Measurements from ENCODE around the gene NSUN3.

Gene NSUN3

DNA sequence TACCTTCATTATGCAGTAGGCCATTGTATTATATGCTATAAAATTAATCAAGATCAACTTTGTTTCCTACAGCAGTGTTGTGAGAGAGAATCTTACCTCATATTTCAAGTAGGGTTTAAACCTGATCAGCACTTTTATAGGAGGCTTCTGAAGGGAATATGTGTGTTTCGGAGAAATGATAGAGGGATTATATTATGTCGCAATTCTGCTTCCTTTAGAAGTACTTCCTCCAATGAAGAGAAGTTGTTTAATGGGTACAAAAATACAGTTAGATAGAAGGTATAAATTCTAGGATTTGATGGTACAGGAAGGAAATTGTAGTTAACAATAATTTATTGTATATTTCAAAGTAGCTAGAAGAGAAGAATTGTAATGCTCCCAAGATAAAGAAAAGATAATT, 54.9 kb downstream of the NSUN3 start:
- in situ Hi-C loops (cut with MboI; ENCODE audit: low sequenced_read_pairs), result no loop called here

DNA sequence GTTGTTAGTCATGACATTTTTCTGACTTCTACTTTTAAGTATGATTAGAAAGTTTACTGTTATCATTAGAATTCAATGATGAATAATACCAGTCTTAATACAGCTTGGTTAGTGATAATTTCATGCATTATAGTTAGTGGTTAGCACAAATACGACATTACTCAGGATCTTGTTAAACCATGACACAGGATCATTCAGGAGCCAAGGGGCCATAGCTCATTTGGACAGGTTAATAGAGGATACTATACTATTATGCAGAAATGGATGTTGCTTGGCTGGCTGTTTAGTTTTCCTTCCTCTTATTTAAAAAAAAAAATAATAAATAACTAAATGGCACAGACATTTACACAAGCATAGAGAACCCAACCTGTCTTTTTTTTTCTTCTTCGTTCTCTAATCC, 55.5 kb downstream of the NSUN3 start:
- in situ Hi-C loops (cut with MboI; ENCODE audit: low sequenced_read_pairs), result no loop called here

DNA sequence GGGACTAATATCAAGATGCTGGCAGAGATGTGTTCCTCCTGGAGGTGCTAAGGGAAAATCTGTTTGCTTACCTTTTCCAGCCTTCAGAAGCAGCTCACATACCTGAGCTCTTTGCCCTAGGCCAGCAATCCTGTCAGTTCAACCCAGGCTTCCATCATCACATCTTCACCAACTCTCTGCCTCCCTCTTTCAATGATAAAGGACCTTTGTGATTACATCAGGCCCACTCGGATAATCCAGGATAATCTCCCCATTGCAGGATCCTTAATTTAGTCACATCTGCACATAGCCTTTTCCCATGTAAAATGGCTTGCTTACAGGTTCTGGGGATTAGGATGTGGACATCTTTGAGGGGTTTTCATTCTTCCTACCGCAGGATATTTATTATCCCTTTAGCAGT, 58.3 kb downstream of the NSUN3 start:
- in situ Hi-C loops (cut with MboI; ENCODE audit: low sequenced_read_pairs), result no loop called here

DNA sequence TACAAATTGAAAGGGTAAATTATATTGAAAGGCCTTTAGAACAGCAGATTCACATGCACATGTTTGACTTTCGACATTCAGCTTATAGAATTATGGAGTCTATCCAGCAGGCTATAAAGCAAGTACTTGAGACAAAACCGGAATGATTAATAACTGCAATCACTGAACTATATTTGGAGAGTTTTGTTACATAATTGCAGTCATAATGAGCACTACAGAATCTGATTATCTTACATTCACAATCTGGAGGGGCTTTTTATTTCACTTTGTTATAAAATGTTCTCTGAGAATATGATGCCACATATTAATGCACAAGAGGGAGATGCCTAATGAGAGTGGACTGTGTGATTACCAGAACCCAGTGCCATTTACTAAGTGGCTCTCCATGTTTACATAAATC, 64.3 kb downstream of the NSUN3 start:
- in situ Hi-C loops (cut with MboI; ENCODE audit: low sequenced_read_pairs), result no loop called here

GRCh38 chr3:94130690-94131089, 67.8 kb downstream of the NSUN3 start:
- in situ Hi-C loops (cut with MboI; ENCODE audit: low sequenced_read_pairs), result no loop called here

- in situ Hi-C loops (cut with MboI; ENCODE audit: low sequenced_read_pairs), result no loop called here
Observed at GRCh38 chr3:94132777-94133176, 69.9 kb downstream of the NSUN3 start.

DNA sequence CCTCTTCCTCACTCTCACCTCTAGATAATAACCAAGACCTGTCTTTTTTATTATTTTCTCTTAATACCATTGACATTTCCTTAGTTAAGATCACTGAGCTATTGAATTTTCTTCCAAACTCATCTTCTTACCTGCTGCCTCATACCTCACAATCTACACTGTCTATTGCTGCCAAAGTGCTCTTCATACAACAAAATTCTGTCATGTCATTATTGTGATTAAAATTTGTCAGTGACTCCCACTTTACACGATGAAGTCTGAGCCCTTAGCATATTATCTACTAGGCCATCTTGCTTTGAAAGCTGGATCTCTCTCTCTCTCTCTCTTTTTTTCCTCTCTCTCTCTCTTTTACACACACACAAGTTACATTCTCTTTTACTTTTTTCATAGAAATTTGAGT, 73.3 kb downstream of the NSUN3 start:
- in situ Hi-C loops (cut with MboI; ENCODE audit: low sequenced_read_pairs), result no loop called here

DNA sequence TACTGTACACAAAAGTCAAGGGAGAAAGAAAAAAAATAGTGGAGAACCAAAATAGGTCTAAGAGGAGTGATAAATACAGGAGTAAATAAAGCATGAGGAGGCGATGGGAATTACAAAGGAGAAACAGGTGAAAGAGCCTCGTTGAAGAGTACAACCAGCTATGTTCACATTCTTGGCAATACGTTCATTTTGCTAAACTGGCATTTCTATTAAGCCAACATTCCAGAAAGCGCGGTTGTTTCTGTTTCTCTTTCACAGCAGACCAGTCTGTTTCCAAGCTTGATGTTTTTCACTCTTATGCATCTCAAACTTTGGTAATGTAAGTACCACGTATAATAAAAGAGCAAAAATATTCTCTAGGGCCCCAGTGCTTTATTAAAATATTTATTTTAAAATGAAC, 74.5 kb downstream of the NSUN3 start:
- in situ Hi-C loops (cut with MboI; ENCODE audit: low sequenced_read_pairs), result no loop called here

GRCh38 chr3:94146455-94146854, 83.6 kb downstream of the NSUN3 start:
- in situ Hi-C loops (cut with MboI; ENCODE audit: low sequenced_read_pairs), result no loop called here

- in situ Hi-C loops (cut with MboI; ENCODE audit: low sequenced_read_pairs), result no loop called here
Observed at GRCh38 chr3:94147012-94147411, 84.2 kb downstream of the NSUN3 start.

- in situ Hi-C loops (cut with MboI; ENCODE audit: low sequenced_read_pairs), result no loop called here
Observed at GRCh38 chr3:94150113-94150512, 87.3 kb downstream of the NSUN3 start.

DNA sequence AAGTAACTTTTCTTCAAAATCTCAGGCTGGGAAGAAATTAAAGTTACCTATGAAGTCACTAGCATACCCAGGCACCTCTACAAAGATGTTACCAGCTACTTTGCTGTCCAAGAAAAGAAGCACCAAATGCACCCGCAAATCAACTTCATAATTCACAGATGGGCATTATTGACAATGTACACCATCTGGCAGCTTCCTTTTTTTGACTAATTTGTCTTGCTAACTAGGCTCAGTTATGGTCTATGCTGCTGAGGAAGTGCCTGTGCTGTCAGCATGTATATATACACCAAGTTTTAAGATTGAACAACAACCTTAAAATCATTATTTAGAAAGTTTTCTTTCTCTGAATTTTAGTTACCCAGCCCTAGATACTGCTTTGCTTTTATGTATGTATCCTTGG, 93.8 kb downstream of the NSUN3 start:
- in situ Hi-C loops (cut with MboI; ENCODE audit: low sequenced_read_pairs), result no loop called here

GRCh38 chr3:94158512-94158911, 95.7 kb downstream of the NSUN3 start:
- in situ Hi-C loops (cut with MboI; ENCODE audit: low sequenced_read_pairs), result no loop called here

DNA sequence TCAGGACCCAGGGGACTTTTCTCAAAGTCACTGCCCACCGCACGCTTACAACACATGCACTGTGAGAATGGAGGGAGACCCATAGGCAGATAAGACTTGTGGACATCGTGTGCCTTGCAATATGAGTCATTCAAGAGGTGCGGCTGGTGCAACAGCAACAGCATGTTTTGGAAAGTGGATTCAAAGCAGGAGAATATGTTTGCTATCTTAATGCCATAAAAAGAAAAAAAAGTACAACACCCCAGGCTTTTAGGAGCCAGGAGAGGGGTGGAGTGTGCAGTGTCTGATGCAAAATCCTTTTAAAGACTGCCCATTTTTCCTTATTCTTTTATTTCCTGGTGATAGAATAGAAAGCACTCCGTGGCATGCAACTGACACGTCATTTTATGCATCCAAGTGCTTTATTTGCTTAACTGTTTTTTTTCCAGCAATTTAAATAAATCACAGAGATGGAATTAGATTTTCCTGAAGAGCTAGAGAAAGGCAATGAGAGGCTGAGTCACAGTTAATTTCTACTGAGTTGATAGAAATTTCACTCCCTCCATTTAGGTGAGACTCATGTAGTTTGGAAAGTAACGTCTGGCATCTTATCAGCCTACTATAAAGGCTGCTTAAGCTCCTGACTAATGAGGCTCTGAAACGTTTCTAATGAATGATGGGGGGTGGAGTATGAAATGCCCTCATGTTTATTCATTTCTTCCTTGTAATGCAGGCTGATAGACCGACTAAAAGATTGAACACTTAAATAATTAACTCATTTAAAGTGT, 96.4 kb downstream of the NSUN3 start:
- in situ Hi-C loops (cut with MboI; ENCODE audit: low sequenced_read_pairs), result no loop called here

DNA sequence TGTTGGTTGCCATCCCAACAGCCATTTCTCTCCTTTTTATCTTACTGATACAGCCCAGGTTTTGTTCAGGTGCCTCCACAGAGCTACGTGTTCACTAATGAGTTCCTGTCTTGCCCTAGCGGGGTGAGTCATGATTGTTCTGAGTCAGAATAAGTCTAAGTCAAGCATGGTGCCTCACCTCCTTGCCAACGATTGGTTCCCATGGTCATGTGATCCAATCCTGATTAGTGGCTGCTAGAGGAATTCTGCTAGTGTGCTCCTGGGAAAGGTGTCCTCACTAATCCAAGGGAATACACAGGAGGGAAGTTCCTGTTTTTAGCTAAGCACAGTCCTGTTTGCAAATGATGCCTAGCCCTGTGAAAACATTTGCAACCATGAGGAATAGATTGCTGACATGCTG, 99.8 kb downstream of the NSUN3 start:
- in situ Hi-C loops (cut with MboI; ENCODE audit: low sequenced_read_pairs), result no loop called here

DNA sequence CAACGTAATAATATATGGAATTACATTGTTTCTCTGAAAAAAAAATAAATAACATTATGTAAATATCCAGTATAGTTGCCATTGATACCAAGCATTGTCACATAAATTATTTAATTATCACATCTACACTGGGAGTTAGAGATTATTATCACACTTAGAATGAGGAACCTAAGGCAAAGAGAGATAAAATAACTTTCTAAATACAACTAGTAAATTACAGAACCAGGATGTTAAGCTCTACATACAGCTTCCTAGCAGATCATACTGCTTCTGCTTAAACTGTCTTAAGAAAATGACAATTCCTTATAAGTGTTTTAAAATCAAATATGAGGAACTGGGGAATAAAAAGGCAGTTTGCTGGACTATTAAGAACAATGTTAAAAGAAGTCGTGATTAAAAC, 104.5 kb downstream of the NSUN3 start:
- in situ Hi-C loops (cut with MboI; ENCODE audit: low sequenced_read_pairs), result no loop called here

GRCh38 chr3:94167796-94168195, 104.9 kb downstream of the NSUN3 start:
- in situ Hi-C loops (cut with MboI; ENCODE audit: low sequenced_read_pairs), result no loop called here

- in situ Hi-C loops (cut with MboI; ENCODE audit: low sequenced_read_pairs), result no loop called here
Observed at GRCh38 chr3:94171954-94172353, 109.1 kb downstream of the NSUN3 start.

DNA sequence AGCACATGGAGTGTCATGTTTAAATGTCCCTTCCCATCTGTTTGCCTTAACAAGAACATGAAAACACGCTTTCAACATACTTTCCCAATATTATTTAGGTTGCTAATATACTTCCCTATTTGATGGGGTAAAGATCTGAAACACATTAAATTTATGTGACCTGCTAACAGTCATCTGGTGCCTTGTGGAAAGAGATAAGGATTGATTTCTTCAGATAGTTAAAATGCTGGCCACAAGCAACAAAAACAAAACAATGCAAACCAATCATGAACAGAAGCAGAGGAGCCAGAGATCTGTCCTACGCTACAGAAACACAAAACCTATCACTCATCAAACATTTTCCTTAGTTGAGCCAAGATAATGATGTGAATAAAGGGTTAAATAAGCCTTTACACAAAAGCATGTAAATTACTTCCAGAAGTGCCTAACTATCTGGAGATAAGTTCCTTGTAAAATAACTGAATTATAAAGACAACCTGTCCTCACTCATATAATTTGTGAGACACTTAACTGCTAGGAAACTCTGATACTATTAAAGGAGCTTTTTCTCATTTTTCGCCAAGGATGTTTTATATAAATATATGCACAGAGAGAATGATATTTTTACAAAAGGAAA, 109.9 kb downstream of the NSUN3 start:
- in situ Hi-C loops (cut with MboI; ENCODE audit: low sequenced_read_pairs), result no loop called here

DNA sequence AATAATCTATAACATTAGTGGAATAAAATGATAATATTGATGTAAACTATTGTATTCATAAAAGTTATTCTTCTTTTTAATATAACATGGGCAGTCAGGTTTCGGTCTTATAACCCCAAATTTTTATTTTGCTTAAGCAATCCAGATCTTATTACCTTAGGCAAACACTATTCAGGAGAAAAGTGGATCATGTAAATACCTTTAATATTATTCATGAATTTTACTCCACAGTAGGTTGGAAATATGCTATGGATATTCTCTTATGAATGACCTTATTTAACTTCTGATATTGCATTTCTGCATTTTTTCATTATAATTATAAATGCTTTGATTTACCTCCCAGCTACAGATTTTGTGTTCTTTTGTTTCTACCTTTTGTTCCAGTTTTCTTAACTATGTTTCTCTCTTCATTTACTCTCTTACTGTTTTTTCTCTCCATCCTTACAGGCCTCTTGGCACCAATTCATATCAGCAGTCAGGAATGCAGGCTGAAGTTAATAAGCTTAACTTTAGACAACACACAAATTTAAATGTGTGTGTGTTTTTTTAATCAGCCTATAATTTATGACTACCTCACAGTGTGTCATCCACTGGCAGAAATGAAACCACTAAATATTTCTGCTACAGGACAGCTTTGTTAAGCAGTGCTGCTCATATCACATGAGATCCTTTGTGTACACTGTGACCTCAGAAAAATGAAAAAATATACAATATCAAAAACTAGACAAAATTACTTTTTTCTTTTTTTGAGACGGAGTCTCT, 111.0 kb downstream of the NSUN3 start:
- in situ Hi-C loops (cut with MboI; ENCODE audit: low sequenced_read_pairs), result no loop called here

DNA sequence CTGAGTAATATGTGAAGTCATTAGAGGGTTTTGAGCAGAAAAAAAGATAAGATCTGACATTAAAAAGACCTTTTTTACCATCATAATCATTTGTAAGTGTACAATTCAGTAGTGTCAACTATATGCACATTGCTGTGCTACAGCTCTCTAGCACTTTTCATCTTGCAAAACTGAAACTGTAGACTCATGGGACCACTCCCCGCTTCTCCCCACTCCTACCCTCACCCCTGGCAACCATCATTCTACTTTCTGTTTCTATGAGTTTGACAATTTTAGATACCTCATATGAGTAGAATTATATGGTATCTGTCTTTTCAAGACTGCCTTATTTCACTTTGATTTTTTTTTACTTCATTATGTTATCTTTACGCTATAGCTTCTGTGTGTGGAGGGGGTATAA, 112.8 kb downstream of the NSUN3 start:
- in situ Hi-C loops (cut with MboI; ENCODE audit: low sequenced_read_pairs), result no loop called here

Measured in HL-60/S4 treated with phorbol 12-myristate 13-acetate at 8.2 ng/mL for 4 days and 3 days (cell line).